Measurements from ENCODE around the gene ANKFN1.
"Not testable (repeated sequence)": the region's sequence is repeated elsewhere in the genome, so short reads cannot be mapped to it uniquely, and the experiment has no call there.

Gene ANKFN1

GRCh38 chr17:56359518-56359917 lies 206.2 kb downstream of the ANKFN1 start:
- no peak for DNase-seq

DNA sequence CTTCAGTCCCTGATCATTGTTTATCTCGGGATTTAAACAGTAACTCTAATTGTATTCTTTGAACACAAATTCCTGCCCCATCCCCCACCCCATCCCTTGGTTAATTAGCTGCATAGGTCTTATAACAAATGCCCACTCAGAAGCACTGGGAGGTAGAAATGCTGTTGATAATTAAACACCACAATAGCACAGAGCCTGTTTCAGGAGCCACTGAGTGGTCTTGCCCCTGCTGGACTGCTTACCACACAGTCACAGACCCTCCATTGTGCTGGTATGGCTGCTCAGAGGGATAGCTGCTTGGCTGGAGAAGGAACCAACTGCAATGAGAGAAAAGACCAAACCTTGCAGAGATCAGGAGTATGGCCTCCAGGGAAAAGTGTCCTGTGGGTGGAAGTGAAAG lies 214.1 kb downstream of the ANKFN1 start:
- DNase-seq, result no peak

GRCh38 chr17:56373981-56374833 lies 220.9 kb downstream of the ANKFN1 start:
- DNase-seq, result no peak

DNA sequence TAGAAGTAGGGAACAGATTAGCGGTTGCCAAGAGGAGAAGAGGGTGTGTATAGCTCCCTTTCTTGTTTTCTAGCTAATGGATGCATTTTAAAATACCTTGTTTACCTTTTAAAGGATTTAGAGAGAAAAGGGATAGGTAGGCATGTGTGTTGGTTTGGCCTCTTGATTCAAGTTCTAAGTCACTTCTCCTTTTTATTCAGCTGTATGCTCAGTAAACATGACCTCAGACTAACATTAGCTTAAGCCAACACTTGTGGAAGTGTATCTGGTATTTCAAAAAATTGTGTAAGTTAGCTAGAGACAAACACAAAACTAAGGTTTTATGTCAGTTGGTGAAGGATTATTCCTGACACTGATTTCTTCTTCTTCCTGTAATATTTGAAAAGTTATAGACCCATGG lies 236.1 kb downstream of the ANKFN1 start:
- no peak for DNase-seq

GRCh38 chr17:56392321-56392720 lies 239.0 kb downstream of the ANKFN1 start:
- no peak for DNase-seq

- no peak for DNase-seq
These were observed 239.9 kb downstream of the ANKFN1 start for GRCh38 chr17:56393156-56393555.

- DNase-seq, result no peak
These were observed 242.5 kb downstream of the ANKFN1 start for GRCh38 chr17:56395787-56396186.

GRCh38 chr17:56407086-56407485 lies 253.8 kb downstream of the ANKFN1 start:
- no peak for DNase-seq

- not testable (repeated sequence) for DNase-seq
These were observed 259.1 kb downstream of the ANKFN1 start for GRCh38 chr17:56412356-56412755.

GRCh38 chr17:56416682-56417351 lies 263.5 kb downstream of the ANKFN1 start:
- DNase-seq, result no peak

DNA sequence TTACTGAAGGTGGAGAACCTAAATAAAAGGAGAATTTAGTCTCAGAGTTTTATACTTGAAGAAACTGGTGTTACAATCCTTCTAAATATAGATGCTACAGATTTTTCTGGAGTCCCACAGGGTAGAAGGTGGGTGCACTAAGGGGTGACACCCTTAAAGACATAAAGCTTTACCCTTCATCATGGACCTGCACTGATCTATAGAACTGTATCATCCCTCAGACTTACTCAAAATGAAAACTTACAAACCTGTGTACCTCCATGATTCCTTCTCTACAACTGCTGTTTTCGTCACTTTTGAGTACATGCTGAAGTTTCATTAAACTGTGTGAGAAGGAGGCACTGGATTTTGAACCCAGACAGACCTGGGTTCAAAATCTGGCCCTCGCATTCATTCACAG lies 270.7 kb downstream of the ANKFN1 start:
- no peak for DNase-seq

DNA sequence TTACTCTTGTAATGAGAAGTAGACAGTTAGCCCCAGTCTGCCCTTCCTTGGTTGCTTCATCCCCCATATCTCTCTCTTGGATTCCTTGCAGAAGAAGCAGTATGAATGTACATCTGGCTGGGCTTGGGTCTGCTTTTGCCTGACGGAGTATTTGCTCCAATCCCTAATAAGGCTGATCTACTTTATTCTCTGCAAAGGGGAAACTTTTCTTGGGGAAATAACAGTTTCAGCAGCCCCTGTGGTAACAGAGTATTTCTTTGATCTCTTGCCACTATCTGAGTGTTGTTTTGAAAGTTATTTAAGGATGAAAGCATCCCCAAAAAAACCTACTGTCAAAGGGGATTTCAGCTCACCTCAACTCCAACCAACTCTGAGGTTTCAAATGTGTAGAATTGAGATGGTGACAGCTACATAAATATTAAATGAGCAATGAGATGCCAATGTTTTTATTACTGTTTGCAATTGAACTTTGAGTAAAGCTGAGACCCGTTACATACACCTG lies 271.3 kb downstream of the ANKFN1 start:
- no peak for DNase-seq

GRCh38 chr17:56425483-56425882 lies 272.2 kb downstream of the ANKFN1 start:
- no peak for DNase-seq

DNA sequence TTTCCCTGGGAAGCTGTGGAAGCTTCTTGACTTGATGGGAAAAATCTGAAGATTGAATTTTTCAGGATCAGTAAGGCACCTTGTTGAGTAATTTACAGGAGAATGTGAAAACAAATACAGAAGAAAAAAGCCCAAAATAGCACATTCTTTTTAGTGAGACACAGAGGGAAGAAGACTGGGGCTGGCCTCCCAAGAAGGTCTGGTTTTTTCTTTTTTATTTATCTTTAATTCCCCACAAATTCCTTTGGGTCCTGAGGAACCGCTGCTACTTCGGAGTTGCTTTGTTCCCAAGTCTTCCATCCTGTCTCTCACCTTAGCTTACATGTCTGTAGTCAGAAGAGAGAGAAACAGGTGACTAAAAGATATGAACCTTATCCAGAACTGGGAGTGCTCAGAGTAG lies 273.6 kb downstream of the ANKFN1 start:
- DNase-seq, result no peak

DNA sequence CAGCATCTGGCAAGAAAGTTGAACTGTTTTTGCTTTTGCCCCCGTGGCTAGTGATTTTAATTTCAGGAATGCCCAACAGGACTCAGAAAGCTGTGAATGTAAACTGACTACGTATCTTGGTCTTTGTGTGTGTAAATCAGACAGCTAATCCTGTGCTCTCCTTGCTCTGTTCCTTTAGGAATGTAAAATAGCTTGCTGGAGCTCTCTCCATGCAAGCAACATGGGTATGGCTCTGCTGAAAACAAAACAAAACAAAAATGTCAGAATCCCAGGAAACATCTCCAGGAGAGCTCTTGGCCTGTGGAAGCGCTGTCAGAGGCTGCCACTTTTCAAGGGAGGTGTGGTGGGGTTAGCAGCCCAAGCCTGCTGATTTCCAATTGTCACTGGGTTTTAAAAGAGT lies 278.5 kb downstream of the ANKFN1 start:
- DNase-seq, result no peak

DNA sequence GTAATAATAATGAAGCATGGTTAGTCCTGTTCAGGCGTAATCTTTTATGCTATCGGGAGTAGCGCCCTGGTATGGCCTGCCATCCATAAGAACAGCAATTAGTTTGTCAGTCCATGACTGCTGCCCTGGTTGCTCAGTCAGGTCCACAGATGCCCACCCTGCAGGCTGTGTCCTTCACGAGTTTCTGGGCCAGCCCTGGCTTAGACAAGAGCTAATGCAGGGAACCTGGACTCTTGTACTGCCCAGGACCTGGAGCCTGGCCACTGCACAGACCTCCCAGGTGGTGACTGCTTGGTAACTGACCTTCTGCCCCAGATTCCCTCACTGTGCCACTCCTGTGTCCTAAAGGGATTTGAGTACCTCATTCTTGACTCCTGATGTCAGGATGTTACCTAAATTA lies 279.2 kb downstream of the ANKFN1 start:
- no peak for DNase-seq

DNA sequence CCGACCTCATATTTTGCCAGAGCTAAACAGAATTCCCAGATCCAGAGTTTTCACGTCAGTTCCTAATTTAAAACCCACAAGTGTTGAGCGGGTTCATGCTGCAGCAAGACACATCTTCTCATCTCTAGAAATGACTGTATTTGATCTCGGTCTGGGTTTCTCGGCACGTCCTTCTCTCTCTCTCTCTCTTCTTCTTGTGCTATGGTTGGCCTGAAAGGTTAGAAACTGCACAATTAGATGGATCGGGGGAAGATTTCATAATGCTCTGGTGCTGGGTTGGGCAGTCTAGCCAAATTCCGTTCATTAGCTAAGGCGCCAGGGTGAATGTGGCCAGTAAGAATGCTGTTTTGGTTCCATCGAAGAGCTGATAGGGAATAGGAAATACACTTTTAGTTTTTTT lies 281.3 kb downstream of the ANKFN1 start:
- DNase-seq, result no peak

GRCh38 chr17:56436142-56436541 lies 282.9 kb downstream of the ANKFN1 start:
- DNase-seq, result no peak

DNA sequence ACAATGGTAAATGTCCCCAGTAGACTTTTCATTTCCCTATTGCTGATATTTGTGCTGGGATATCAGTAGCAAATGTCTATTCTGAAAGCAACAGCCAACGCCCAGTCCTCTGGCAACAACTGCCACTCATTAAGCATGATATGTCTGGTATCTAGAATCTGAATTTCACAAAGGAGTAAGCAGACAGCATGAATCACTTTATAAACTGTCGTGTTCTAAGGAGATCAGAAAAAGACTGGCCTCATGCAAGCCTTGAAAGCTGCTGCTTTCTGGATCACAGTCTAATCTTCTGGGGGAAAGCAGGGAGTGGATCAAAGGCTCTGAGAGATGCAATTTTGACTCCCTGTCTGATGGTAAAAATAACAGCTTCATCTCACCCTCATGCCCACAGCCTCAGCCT lies 287.1 kb downstream of the ANKFN1 start:
- DNase-seq, result no peak

DNA sequence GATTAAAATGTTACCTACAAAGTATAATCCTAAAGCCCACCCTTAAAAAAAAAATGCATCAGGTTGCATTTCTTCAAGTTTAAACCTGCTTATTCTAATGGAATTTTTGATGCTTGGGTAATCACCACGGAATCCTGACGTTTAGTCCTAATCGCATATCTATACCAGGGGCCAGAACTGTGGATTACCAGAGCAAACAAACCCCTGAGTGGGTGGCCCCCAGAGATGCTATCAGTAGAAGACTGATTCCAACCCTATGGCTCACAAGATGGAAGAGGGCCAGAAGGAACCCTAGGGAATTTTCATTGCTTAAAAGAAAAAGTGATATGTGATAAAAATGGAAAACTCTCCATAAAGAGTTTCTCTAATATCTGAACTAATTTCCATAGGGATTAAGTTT lies 288.0 kb downstream of the ANKFN1 start:
- DNase-seq, result no peak

- DNase-seq, result no peak
These were observed 292.6 kb downstream of the ANKFN1 start for GRCh38 chr17:56445692-56446411.

GRCh38 chr17:56447171-56447570 lies 293.9 kb downstream of the ANKFN1 start:
- no peak for DNase-seq

DNA sequence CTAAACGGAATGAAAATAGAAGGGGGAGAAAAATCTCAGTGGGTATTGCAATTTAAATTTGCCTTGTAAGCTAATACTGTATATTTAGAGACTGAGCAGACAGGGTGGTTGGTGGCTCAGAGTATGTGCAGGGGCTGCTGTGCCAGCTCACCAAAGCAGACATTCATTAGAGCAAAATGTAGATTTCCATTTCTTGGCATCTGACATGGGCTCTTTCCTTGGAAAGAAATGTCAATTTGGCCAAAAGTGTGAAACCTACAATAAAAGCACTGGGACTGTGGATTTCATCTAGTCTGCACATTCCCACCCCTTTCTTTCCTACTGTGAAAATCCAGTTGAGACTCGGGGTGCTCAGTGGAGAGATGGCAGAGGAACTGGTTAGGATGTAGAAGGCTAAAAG lies 295.1 kb downstream of the ANKFN1 start:
- no peak for DNase-seq

GRCh38 chr17:56449176-56449575 lies 295.9 kb downstream of the ANKFN1 start:
- DNase-seq, result no peak
